Testis (tissue), 2 donors: Measurements from ENCODE around the gene CFAP20DC.

Experiments used
- CTCF ChIP-seq, 3 experiments: fragments of 450-650 bp in 2 of 3; fragments of 200-600 bp in 1 of 3; sonication (generic) in 1 of 3; IDR thresholded peaks; one replicate each; pipeline ENCODE4 v1.5.1; 2016 to 2019; ENCODE audit warnings: antibody characterized with exemption in 3 of 3, mild to moderate bottlenecking in 2 of 3, moderate library complexity in 1 of 3
- POLR2A ChIP-seq: fragments of 450-650 bp; IDR thresholded peaks from one replicate; pipeline ENCODE4 v1.6.1; 2017; ENCODE audit warnings: antibody characterized with exemption, mild to moderate bottlenecking, moderate library complexity

DNA sequence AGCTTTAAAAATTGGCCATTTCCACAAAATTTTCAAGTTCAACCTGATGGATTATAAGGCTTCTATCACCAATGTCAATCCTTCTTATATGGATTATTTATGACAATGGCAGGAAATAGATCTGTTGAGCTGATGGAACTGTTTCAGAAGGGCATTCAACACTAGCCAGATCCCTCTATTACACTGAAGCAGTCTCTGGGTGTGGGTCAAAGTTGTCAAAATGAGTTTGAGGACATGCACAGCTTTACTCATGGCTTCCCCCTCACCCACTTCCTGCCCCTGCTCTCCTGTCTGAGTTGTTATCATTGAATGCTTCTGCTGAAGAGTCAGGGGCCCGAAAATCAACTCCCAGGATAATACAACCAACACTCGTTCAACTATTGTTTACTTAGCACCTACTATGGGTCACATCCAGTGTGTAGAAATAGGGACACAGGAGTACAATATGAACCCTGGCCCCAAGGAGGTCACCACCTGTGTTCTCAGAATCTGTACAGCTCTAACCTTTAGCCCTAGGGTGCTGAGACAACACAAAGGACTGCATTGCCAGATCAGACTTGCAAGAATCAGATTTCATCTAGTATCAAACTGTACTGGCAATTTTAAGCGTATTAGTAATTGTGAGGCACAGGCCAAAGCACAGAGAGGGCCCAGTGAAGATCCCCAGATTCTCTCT is 341.6 kb downstream of the CFAP20DC start:
- TF ChIP-seq POLR2A (no peak), CTCF (IDR thresholded peaks at IDR 0.05) (no peak)
